ENCODE measurements around the gene CDIPT.

Gene CDIPT

GRCh38 chr16:29809850-29810698 is 53.0 kb downstream of the CDIPT start:
- DNase-seq, result no peak

- no peak for DNase-seq
These were observed 53.8 kb downstream of the CDIPT start for GRCh38 chr16:29809031-29809747.

Measured in inflammatory macrophage treated with lipopolysaccharide for 1 hour (primary cell).